ENCODE measurements around the gene PARP14. TPM values are rescaled to one million over a fixed set of nuclear protein-coding genes. Genes with fewer than 3 reads are reported as not detected.

Gene PARP14
- total RNA-seq, 2 donors from 2014 or later = 22.8 to 35.9 TPM

DNA sequence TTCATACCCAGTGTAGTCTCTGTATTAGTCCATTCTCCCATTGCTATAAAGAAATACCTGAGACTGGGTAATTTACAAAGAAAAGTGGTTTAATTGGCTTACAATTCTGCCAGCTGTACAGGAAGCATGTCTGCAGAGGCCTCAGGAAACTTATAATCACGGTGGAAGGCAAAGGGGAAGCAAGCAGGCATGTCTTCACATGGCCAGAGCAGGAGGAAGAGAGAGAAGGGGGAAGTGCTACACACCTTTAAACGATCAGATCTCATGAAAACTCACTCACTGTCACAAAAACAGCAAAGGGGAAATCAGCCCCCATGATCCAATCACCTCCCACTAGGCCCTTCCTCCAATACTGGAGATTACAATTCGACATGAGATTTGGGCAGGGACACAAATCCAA is 6.3 kb upstream of the PARP14 start:
- Histone ChIP-seq H3K4me1 (peaks cover 3% of the 10 kb centered on the region), H3K4me3 (no peak overlapping the region), H3K9ac (ENCODE audit: low read depth in 2 of 2, low read length in 2 of 2) (no peak overlapping the region), H3K27ac (no peak overlapping the region), H3K27me3 (no peaks in the 10 kb centered on the region), H3K9me3 (no peaks in the 10 kb centered on the region), H3K36me3 (no peaks in the 10 kb centered on the region)
- TF ChIP-seq, protein P1, sequence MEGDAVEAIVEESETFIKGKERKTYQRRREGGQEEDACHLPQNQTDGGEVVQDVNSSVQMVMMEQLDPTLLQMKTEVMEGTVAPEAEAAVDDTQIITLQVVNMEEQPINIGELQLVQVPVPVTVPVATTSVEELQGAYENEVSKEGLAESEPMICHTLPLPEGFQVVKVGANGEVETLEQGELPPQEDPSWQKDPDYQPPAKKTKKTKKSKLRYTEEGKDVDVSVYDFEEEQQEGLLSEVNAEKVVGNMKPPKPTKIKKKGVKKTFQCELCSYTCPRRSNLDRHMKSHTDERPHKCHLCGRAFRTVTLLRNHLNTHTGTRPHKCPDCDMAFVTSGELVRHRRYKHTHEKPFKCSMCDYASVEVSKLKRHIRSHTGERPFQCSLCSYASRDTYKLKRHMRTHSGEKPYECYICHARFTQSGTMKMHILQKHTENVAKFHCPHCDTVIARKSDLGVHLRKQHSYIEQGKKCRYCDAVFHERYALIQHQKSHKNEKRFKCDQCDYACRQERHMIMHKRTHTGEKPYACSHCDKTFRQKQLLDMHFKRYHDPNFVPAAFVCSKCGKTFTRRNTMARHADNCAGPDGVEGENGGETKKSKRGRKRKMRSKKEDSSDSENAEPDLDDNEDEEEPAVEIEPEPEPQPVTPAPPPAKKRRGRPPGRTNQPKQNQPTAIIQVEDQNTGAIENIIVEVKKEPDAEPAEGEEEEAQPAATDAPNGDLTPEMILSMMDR (IDR thresholded peaks at IDR 0.05) = no peak
- no peak for DNase-seq
- intact Hi-C loops (cut with DNase I) = loop anchor here (10.0 kb wide), 1 partner anchor 280 kb away; no protein-coding TSS in a partner anchor

DNA sequence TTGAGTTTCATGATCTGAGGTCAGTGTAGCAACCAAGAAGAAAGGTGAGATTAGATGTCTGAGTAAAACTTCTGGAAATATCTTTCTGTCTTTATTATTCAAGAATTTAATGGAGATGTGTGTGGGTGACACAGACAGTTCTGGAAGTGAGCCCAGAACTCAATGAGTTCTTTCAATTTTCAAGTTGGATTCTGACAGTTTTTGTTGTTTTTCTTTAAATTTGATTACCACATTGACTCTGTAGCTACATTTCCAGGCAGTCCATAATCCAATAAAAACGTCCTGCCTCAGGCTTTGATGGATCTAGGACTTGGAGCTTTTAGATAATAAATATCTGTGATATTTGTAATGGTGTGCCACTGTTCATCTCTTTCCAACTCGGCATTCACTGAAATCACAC is 3.9 kb upstream of the PARP14 start:
- TF ChIP-seq, protein P1 (IDR thresholded peaks at IDR 0.05) = no peak
- intact Hi-C loops (cut with DNase I) = loop anchor here (10.0 kb wide), 1 partner anchor 282 kb away; no protein-coding TSS in a partner anchor
- no peak for DNase-seq
- no peaks in the 10 kb centered on the region for H3K27me3 ChIP-seq
- H3K27ac ChIP-seq = no peak overlapping the region
- H3K9ac ChIP-seq (ENCODE audit: low read depth in 2 of 2, low read length in 2 of 2) = no peak overlapping the region
- no peaks in the 10 kb centered on the region for H3K9me3 ChIP-seq
- no peaks in the 10 kb centered on the region for H3K36me3 ChIP-seq
- no peak overlapping the region for H3K4me3 ChIP-seq
- peaks cover 7% of the 10 kb centered on the region for H3K4me1 ChIP-seq

DNA sequence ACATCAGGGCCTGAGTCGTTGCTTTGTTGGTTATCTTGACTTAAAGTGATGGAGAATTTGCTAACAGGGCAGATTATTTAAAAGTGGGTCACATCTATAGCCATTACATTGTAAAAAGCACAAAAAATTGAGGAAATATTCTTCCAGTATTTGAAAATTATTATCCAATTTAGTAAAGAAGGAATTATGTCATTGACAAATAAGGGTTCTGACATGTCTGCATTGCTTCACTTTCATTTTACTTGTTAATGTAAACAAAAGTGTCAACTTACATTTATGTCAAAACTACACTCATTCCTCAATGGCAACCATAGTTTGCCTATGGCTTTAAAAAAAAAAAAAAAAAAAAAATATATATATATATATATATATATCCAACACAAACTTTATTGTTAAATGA is 3.4 kb upstream of the PARP14 start:
- TF ChIP-seq, protein P1 (IDR thresholded peaks at IDR 0.05) = no peak
- H3K27ac ChIP-seq = no peak overlapping the region
- intact Hi-C loops (cut with DNase I) = loop anchor here (10.0 kb wide), 1 partner anchor 282 kb away; no protein-coding TSS in a partner anchor

DNA sequence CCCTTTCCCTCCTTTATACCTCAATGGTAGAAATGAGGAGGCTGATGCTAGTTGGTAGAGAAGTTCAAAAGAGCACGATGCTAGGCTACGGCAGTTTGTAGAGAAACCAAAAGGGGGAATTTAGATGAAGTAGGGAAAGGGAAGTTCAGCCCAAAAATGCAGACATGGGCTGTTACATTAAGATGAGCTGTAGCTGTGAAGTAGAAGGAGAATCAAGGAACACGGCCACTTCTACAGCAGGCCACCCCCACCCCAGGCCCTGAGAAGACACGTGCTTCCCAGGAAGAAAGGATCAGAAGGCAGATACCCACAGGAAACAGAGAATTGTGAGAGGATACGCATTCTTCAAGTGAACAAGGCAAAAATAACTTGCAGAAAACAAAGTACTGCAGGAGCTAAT is 2.1 kb upstream of the PARP14 start:
- Histone ChIP-seq H3K27me3 (no peaks in the 10 kb centered on the region), H3K4me1 (peaks cover 7% of the 10 kb centered on the region), H3K9ac (ENCODE audit: low read depth in 2 of 2, low read length in 2 of 2) (no peak overlapping the region), H3K4me3 (no peak overlapping the region), H3K9me3 (no peaks in the 10 kb centered on the region), H3K36me3 (no peaks in the 10 kb centered on the region), H3K27ac (peak overlapping the region; percentile 94)
- no peak for DNase-seq
- TF ChIP-seq, protein P1 (IDR thresholded peaks at IDR 0.05) = no peak
- intact Hi-C loops (cut with DNase I) = loop anchor here (2.0 to 10.0 kb wide), 2 partner anchors 118 to 284 kb away; no protein-coding TSS in a partner anchor

More for the DNA sequence above, 3.4 kb upstream of the PARP14 start:
- Histone ChIP-seq H3K27me3 (no peaks in the 10 kb centered on the region), H3K9me3 (no peaks in the 10 kb centered on the region), H3K4me1 (peaks cover 7% of the 10 kb centered on the region), H3K4me3 (no peak overlapping the region), H3K9ac (ENCODE audit: low read depth in 2 of 2, low read length in 2 of 2) (no peak overlapping the region), H3K36me3 (no peaks in the 10 kb centered on the region)
- DNase-seq = no peak

DNA sequence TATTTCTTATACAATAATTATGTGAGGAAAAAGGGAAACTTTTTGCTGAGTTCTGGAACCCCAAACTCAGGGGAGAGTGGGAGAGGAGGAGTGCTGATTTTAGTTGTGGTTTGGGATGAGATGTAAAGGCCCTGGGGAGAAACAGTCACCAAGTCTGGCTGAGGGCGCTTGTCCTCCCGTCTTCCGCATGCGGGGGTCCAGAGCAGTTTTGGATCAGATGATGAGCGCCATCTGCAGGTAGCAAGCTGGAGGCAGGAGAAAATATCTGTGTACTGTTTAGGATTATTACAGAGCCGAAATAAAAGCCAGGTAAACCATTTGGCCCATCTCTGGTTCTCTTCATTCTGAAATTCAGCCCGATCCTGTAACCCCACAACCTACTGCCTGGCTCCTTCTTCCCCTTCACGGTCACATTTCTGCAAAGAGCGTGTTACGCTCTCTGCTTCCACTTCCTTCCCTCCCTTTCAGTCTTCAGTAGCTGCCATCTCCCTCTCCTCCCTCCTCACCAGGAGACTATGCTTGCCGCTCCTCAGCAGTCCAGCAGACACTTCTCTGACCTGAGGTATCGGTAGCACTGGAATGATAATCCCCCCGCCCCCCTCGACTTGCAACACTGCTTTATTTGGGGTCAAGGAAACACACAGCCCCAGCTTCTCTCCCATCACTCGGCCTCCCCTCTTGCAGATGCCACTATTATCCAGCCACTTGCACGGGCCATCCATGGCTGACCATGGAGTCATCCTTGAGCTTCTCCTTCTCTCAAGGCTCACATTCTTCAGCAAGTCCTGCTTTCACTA is 1.4 kb upstream of the PARP14 start:
- Histone ChIP-seq H3K27ac (peak overlapping the region; percentile 94), H3K4me3 (peak overlapping the region; percentile 84), H3K9me3 (no peaks in the 10 kb centered on the region), H3K36me3 (no peaks in the 10 kb centered on the region), H3K9ac (ENCODE audit: low read depth in 2 of 2, low read length in 2 of 2) (peak overlapping the region in 1 of 2 donors; percentile 87), H3K4me1 (peaks cover 7% of the 10 kb centered on the region), H3K27me3 (no peaks in the 10 kb centered on the region)
- TF ChIP-seq, protein P1 (IDR thresholded peaks at IDR 0.05) = peak; percentile 62
- intact Hi-C loops (cut with DNase I) = loop anchor here (2.0 to 10.0 kb wide), 2 partner anchors 118 to 284 kb away; no protein-coding TSS in a partner anchor
- DNase-seq = peak; percentile 88

Measured in colonic mucosa (tissue), 4 donors.